Endometrial microvascular endothelial cells (primary cell): ENCODE results near the gene RPL29. TPM values are rescaled to one million over a fixed set of nuclear protein-coding genes. Genes with fewer than 3 reads are reported as not detected.

Experiments
- in situ Hi-C: cut with HindIII; loops from 2 replicates; pipeline ENCODE4 v1.10.0; 2017; ENCODE audit warnings: low sequenced_read_pairs, low pct_unique_long_range_greater_than_20kb; ENCODE audit errors: inconsistent ontology term
- total RNA-seq: library from RNA; depleted of rRNA; stranded (reverse); fragments of >200 nt; gene quantifications from one replicate; pipeline ENCODE4 v1.2.3, GENCODE V29; 2015; ENCODE audit errors: inconsistent ontology term

Gene RPL29
- total RNA-seq, 1 donor from 2014 or later = 1,389 TPM

DNA sequence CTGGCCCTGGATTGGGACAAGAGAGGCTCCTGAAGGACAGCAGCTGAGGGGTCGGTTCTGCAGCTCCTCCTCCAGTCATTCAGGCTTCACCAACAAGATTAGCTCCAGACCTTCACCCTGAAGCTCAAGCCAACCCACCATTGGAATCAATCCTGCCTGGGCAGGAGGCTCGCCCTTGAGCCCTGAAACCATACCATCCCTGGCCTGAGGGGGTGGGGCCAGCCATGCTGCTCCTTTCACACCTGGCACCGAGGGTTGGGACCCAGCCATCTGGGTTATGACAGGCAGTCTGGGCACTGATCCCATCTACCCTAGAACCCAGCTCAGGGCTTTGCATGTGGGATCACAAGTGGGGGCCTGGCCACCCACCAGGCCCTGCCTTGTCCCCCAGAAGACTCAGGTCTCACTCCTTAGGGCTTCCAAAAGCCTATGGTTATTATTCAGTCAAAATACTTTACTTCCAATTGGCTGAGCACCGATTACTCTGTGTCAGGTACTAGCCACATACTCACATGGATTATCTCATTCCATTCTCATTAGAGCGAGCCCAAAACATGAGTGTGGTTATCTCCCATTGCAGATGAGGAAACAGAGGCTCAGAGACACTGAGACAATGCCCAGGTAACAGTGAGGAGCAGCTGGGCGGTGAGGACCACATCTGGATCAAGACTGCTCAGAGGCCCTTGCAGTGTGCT, 24.9 kb downstream of the RPL29 start:
- in situ Hi-C loops = no loop called here

DNA sequence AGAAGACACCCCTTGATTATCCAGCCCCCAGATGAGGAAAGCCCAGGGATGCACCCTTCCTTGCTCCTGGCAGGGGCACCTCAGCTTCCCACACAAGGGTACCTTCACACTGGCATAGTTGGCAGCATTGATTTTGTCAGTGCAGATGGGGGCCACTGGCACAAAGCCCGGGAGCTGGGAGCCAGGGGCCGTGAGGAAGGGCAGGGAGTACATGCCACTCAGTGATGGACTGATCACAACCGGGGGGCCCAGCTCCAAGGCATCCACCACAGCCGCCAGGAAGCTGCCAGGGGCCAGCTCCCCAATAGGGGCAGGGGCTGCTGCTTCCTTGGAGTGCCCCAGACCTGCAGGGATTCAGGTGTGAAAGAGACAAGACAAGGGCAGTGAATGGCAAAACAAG, 25.9 kb downstream of the RPL29 start:
- in situ Hi-C loops = no loop called here

- in situ Hi-C loops = no loop called here
These were observed 26.6 kb downstream of the RPL29 start for GRCh38 chr3:51968883-51969678.

- in situ Hi-C loops = no loop called here
These were observed 27.4 kb downstream of the RPL29 start for GRCh38 chr3:51968170-51968775.

- in situ Hi-C loops = no loop called here
These were observed 28.1 kb downstream of the RPL29 start, which contains the start of gene PCBP4 for GRCh38 chr3:51967384-51968169. PCBP4 (minus strand) TSS chr3:51967454; CDS start chr3:51961240, 6,214 bp downstream.

DNA sequence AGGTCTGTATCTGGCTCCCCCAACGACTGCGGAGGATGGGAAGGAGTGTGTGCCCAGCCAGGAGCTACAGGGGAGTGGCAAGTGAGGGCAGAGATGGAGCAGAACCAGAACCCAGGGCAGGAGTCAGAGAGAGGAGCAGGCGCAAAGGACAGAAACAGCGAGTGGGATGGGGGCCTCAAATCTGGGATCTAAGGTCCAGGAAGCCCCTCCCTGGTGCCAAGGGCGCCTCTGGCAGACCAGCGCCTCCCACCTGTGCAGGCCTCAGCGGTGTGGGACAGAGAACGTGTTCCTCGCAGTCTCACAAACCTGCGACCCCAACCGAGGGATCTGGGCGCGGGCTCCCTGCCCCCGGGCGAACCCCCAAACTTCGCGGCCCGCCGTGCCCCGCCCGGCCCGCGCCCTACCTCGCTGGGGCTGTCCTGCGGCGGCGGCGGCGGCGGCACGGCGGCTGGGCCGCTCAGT, 28.7 kb downstream of the RPL29 start:
- in situ Hi-C loops = no loop called here

- in situ Hi-C loops = no loop called here
These were observed 29.2 kb downstream of the RPL29 start for GRCh38 chr3:51966486-51966885.

- in situ Hi-C loops = no loop called here
These were observed 29.7 kb downstream of the RPL29 start for GRCh38 chr3:51966016-51966415.

DNA sequence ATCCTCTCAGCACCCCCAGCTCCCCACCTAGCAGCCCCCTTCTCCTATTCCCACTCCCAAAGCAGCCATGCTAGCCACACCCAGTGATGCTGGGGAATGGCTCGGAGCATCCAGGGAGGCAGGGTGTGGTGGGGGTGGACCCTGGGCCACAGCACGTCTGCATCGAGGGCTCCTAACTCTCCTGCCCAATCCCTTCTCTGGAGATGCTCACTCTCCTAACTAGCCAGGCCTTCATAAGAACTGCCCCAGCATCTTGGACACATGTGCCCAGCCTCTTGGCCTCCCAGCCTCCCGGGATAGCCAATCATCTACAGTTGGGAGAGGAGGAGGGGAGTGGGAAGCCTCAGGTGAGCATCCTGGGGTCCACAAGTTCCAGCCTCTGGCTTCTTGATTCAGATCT, 31.2 kb downstream of the RPL29 start:
- in situ Hi-C loops = no loop called here

DNA sequence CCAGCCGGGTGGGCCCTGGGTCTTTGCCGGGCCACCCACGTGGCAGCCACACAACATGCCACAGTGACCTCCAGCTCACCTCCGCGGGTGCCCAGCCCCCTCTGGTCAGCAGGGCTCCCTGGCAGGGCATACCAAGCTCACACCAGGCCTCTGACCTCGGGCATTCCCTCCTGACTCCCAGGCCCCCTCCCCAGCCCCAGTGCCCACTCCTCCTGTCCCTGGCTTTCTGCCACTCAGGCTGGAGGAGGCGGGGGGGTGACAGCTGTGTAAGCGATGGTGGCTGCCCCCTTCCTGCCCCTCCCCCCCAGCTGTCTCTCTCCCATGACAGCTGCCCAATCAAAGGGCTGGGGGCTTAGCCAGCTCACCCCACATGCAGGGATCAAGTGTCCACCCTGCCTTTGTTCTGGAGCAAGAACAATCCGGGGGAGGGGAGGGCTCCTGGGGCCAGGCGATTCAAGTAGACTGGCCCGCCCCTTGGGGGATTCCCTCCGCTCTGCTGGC, 31.7 kb downstream of the RPL29 start:
- in situ Hi-C loops = no loop called here

DNA sequence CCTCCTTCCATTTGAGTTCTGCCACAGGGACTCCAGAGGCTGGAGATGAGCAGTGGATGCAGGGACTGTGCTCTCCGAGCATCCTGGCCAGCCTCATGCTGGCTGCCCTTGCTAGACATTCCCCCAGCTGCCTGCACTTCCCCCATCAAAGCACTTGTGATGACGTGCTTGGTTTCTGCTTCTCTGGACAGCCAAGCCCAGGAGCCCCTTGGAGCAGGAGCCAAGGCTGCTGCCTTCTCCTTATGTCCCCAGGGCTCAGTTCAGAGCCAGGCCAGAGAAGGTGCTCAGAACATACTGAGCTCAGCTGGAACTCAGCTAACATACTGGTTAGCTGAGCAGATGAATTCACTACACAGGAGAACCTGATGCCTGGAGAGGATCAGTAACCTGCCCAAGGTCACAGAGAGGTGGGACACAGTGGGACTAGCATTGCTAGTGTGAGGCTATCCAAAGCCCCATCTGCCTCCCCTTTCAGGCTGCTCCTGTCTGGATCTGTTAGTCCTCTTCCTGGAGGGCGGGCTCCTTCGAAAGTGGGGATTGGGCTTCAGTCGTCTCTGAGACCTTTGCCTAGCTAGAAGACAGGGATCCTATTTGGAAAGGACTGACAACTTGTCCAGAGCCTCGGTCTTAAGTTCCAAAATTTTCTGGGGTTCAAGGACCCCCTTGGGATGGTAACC, 32.7 kb downstream of the RPL29 start:
- in situ Hi-C loops = no loop called here

DNA sequence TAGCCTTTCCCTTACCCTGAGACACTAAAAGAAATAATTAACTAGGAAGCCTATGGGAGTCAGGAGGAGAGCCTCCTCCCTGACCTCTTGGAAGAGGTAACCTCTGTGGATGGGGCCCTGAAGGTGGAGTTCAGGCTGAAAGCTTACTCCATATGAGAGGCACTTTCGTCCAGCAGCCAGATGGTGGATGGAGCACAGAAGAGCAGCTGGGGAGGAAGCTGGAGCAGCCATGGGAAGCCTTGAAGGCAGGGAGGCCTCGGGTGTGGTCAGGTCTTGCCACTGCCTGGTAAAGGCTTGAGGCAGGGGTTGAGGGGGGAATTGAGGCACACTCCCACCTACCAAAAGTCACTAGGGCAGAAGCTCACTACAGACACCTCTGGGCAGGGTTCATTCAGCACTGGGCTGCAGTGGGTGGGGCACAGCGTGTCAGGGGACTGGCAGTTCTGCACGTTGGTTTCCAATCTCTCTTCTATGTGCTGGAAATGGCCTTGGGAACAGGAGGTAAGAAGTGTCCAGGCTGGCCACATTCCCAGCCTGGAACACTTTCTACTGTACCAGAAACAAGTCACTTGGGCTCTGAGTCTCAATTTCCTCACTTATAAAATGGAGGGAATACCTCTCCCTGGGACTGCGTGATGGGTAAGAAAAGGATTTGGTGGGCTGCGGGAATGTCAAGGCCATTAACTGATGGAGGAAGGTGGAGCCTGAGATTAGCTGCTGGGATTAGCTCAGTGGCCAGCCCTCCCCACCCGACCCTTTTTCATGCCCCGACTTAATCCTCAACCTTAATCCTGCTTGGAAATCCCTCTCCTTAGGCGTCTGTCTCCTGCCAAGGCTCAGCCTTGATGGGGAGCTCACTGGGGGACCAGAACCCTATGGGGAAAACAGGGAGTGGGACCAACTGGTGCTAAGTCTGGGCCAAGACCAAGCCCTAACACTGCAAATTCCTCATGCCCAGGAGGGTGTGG, 33.8 kb downstream of the RPL29 start:
- in situ Hi-C loops = no loop called here

DNA sequence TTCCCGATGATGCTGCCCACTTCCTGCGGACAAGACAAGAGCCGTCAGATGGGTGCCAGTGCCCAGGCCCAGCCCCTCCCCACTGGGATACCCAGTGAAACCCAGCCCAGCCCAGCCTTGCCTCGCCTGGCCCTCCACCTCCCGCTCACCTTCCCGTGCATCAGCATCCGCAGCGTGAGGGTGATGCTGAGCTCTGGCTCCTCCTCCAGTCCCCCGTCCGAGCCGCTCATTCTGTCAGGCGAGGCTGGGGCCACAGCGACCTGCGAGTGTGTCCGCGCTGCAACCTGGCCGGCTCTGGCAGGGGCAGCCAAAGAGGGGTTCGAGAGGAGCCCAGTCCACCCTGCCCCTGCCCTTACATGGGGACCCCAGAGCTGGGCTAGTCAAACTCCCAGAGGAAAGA, 34.7 kb downstream of the RPL29 start:
- in situ Hi-C loops = no loop called here

GRCh38 chr3:51960386-51960785, 35.3 kb downstream of the RPL29 start:
- in situ Hi-C loops = no loop called here

DNA sequence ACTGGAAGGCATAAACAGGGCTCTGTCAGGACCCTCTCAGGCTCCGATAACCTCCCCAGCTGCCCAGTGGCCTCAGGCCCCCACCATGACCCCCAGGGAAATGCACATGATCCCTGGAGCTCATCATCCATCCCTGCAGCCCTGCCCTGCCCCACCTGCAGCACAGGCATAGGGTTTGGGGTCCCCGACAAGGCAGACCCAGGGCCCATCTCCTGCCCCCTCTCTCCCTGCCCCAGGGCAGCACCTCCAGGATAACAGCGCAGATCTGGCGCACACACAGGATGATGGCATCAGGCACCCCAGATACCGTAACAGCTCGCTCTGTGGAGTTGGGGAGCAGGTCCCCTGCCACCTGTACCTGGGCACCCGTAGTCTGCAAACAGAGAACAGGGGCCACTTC, 36.0 kb downstream of the RPL29 start:
- in situ Hi-C loops = no loop called here

DNA sequence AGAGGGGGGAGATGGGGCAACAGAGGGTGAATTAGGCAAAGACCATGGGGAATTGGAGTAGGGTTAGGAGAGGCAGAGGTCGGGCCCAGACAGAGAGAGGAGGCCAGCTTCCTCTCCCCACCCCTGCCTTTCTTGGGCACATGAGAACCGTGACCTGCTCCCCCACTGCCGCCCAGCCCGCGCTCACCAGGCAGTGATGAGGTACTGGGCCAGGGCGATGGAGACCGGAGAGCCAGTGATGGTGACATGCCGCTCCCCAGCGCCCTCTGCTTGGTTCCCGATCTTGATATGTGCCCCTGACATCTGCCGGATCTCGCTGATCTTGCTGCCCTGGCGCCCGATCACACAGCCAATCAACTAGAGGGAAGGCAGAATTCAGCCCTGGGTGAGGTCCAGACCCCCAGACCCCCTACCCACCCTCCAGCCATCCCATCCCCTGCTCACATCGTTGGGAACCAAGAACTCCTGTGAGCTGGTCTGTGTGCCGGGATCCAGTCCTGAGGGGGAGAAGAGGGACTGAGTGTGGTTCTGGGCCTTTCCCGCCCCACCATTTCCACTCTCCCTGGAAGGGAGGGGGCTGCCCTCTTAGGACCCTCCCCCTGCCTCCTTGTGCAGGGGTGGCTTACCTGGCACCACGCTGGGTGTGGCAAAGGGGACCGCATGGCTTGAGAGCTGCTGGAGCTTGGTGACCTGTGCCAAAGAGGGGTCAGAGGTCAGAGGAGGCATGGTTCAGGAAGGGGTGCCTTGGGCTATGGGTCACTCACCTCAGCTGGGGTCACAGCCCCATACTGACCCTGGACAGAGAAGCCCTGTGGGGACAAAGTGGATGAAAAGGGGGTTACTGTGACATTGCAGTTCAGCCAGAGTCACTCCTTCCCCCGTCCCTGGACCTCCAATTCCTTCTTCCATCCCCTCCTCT, 36.8 kb downstream of the RPL29 start:
- in situ Hi-C loops = no loop called here
